HEK293 (cell line): ENCODE data around the gene RNMT.

ENCODE experiments used
- BCL11B ChIP-seq: fragments of 450-650 bp; formaldehyde crosslinking; IDR thresholded peaks from 2 replicates; pipeline ENCODE4 v1.5.1; 2016; ENCODE audit warnings: low read depth, missing biosample characterization, missing genetic modification characterization
- FEZF1 ChIP-seq: fragments of 450-650 bp; formaldehyde crosslinking; IDR thresholded peaks from 2 replicates; pipeline ENCODE4 v1.5.1; 2016; ENCODE audit warnings: missing biosample characterization, missing genetic modification characterization
- GLIS2 ChIP-seq: fragments of 450-650 bp; formaldehyde crosslinking; IDR thresholded peaks from 2 replicates; pipeline ENCODE4 v1.5.1; 2016; ENCODE audit warnings: missing biosample characterization, missing genetic modification characterization
- IKZF3 ChIP-seq: fragments of 450-650 bp; IDR thresholded peaks from 2 replicates; pipeline ENCODE4 v1.5.0; 2018; ENCODE audit warnings: missing biosample characterization, mild to moderate bottlenecking, missing genetic modification characterization, moderate library complexity
- INSM2 ChIP-seq: fragments of 450-650 bp; formaldehyde crosslinking; IDR thresholded peaks from 2 replicates; pipeline ENCODE4 v1.5.1; 2016; ENCODE audit warnings: missing biosample characterization, missing genetic modification characterization
- KLF17 ChIP-seq: fragments of 450-650 bp; formaldehyde crosslinking; IDR thresholded peaks from 2 replicates; pipeline ENCODE4 v1.5.1; 2016; ENCODE audit warnings: missing biosample characterization, missing genetic modification characterization
- ZBTB20 ChIP-seq: fragments of 450-650 bp; formaldehyde crosslinking; IDR thresholded peaks from 2 replicates; pipeline ENCODE4 v1.5.1; 2016; ENCODE audit warnings: missing biosample characterization, missing genetic modification characterization
- ZFP37 ChIP-seq: fragments of 450-650 bp; formaldehyde crosslinking; IDR thresholded peaks from 2 replicates; pipeline ENCODE4 v1.5.1; 2016; ENCODE audit warnings: missing biosample characterization, missing genetic modification characterization
- ZNF214 ChIP-seq: fragments of 450-650 bp; formaldehyde crosslinking; IDR thresholded peaks from 2 replicates; pipeline ENCODE4 v1.5.1; 2017; ENCODE audit warnings: missing biosample characterization, mild to moderate bottlenecking, missing genetic modification characterization, borderline replicate concordance
- ZNF266 ChIP-seq: fragments of 450-650 bp; formaldehyde crosslinking; IDR thresholded peaks from 2 replicates; pipeline ENCODE4 v1.5.1; 2016; ENCODE audit warnings: missing biosample characterization, missing genetic modification characterization, low read depth
- ZNF302 ChIP-seq: fragments of 450-650 bp; formaldehyde crosslinking; IDR thresholded peaks from 2 replicates; pipeline ENCODE4 v1.5.1; 2016; ENCODE audit warnings: missing biosample characterization, missing genetic modification characterization, low read depth
- ZNF311 ChIP-seq: fragments of 450-650 bp; formaldehyde crosslinking; IDR thresholded peaks from 2 replicates; pipeline ENCODE4 v1.5.1; 2017; ENCODE audit warnings: missing biosample characterization, missing genetic modification characterization, borderline replicate concordance
- ZNF354C ChIP-seq: fragments of 450-650 bp; formaldehyde crosslinking; IDR thresholded peaks from 2 replicates; pipeline ENCODE4 v1.5.1; 2016; ENCODE audit warnings: missing biosample characterization, missing genetic modification characterization, low read depth, borderline replicate concordance
- ZNF366 ChIP-seq: fragments of 450-650 bp; formaldehyde crosslinking; conservative IDR thresholded peaks from 2 replicates; pipeline ENCODE4 v1.5.1; 2016; ENCODE audit warnings: missing biosample characterization, missing genetic modification characterization
- ZNF37A ChIP-seq: fragments of 450-650 bp; IDR thresholded peaks from 2 replicates; pipeline ENCODE4 v1.5.1; 2018; ENCODE audit warnings: missing biosample characterization, missing genetic modification characterization
- ZNF623 ChIP-seq: fragments of 450-650 bp; formaldehyde crosslinking; IDR thresholded peaks from 2 replicates; pipeline ENCODE4 v1.5.1; 2016; ENCODE audit warnings: missing biosample characterization, missing genetic modification characterization
- ZNF664 ChIP-seq: fragments of 450-650 bp; formaldehyde crosslinking; IDR thresholded peaks from 2 replicates; pipeline ENCODE4 v1.5.1; 2016; ENCODE audit warnings: missing biosample characterization, missing genetic modification characterization
- ZNF701 ChIP-seq: fragments of 450-650 bp; formaldehyde crosslinking; IDR thresholded peaks from 2 replicates; pipeline ENCODE4 v1.5.1; 2016; ENCODE audit warnings: missing biosample characterization, missing genetic modification characterization
- ZNF707 ChIP-seq: fragments of 450-650 bp; formaldehyde crosslinking; IDR thresholded peaks from 2 replicates; pipeline ENCODE4 v1.5.1; 2016; ENCODE audit warnings: missing biosample characterization, missing genetic modification characterization
- ZNF768 ChIP-seq: fragments of 450-650 bp; formaldehyde crosslinking; IDR thresholded peaks from 2 replicates; pipeline ENCODE4 v1.5.1; 2018; ENCODE audit warnings: missing biosample characterization, mild to moderate bottlenecking, missing genetic modification characterization
- ZXDB ChIP-seq: fragments of 450-650 bp; formaldehyde crosslinking; IDR thresholded peaks from 2 replicates; pipeline ENCODE4 v1.5.1; 2016; ENCODE audit warnings: missing biosample characterization, missing genetic modification characterization
- TF ChIP-seq, protein P1 (sequence below): fragments of 450-650 bp; formaldehyde crosslinking; IDR thresholded peaks from 2 replicates; pipeline ENCODE4 v1.5.1; 2016; ENCODE audit warnings: missing biosample characterization, missing genetic modification characterization
- TF ChIP-seq, protein P2 (sequence below): fragments of 450-650 bp; formaldehyde crosslinking; IDR thresholded peaks from 2 replicates; pipeline ENCODE4 v1.5.1; 2016; ENCODE audit warnings: missing biosample characterization, missing genetic modification characterization
- TF ChIP-seq, protein P3 (sequence below): fragments of 450-650 bp; formaldehyde crosslinking; conservative IDR thresholded peaks from 2 replicates; pipeline ENCODE4 v1.5.1; 2016; ENCODE audit warnings: low read depth, missing biosample characterization, missing genetic modification characterization
- TF ChIP-seq, protein P4 (sequence below): fragments of 450-650 bp; formaldehyde crosslinking; IDR thresholded peaks from 2 replicates; pipeline ENCODE4 v1.5.1; 2016; ENCODE audit warnings: missing biosample characterization, missing genetic modification characterization
- TF ChIP-seq, protein P5 (sequence below): fragments of 450-650 bp; formaldehyde crosslinking; IDR thresholded peaks from 2 replicates; pipeline ENCODE4 v1.5.1; 2016; ENCODE audit warnings: missing biosample characterization, missing genetic modification characterization

RNMT gene

GRCh38 chr18:13800505-13801259, 74.2 kb downstream of the RNMT start (continued):
- TF ChIP-seq KLF17 (tag by site-specific recombination) (peak; percentile 36; the same call in 1 of the 2 replicates), ZNF354C (tag by site-specific recombination) (no peak), ZNF707 (tag by site-specific recombination) (no peak), ZNF366 (tag by site-specific recombination) (no peak), ZBTB20 (tag by site-specific recombination) (peak; percentile 57; the same call in 1 of the 2 replicates), INSM2 (tag by site-specific recombination) (no peak), ZNF37A (tag by site-specific recombination) (no peak), ZNF302 (tag by site-specific recombination) (no peak), ZFP37 (no peak), GLIS2 (tag by site-specific recombination) (peak; percentile 61; the same call in 1 of the 2 replicates), BCL11B (tag by site-specific recombination) (no peak), ZNF664 (tag by site-specific recombination) (no peak), ZNF768 (tag by site-specific recombination) (no peak), FEZF1 (tag by site-specific recombination) (no peak), ZNF266 (tag by site-specific recombination) (no peak), ZXDB (tag by site-specific recombination) (0 out of 2 replicates have a peak, but pooled peaks have one; percentile 18), ZNF623 (tag by site-specific recombination) (no peak), ZNF701 (no peak), IKZF3 (tag by site-specific recombination) (peak; percentile 38; the same call in 1 of the 2 replicates), ZNF214 (tag by site-specific recombination) (no peak), ZNF311 (tag by site-specific recombination) (no peak)
- TF ChIP-seq, protein P1, sequence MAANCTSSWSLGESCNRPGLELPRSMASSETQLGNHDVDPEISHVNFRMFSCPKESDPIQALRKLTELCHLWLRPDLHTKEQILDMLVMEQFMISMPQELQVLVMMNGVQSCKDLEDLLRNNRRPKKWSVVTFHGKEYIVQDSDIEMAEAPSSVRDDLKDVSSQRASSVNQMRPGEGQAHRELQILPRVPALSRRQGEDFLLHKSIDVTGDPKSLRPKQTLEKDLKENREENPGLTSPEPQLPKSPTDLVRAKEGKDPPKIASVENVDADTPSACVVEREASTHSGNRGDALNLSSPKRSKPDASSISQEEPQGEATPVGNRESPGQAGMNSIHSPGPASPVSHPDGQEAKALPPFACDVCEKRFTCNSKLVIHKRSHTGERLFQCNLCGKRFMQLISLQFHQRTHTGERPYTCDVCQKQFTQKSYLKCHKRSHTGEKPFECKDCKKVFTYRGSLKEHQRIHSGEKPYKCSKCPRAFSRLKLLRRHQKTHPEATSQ (tag by site-specific recombination), result no peak
- TF ChIP-seq, protein P2, sequence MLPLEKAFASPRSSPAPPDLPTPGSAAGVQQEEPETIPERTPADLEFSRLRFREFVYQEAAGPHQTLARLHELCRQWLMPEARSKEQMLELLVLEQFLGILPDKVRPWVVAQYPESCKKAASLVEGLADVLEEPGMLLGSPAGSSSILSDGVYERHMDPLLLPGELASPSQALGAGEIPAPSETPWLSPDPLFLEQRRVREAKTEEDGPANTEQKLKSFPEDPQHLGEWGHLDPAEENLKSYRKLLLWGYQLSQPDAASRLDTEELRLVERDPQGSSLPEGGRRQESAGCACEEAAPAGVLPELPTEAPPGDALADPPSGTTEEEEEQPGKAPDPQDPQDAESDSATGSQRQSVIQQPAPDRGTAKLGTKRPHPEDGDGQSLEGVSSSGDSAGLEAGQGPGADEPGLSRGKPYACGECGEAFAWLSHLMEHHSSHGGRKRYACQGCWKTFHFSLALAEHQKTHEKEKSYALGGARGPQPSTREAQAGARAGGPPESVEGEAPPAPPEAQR (tag by site-specific recombination), result no peak
- TF ChIP-seq, protein P3, sequence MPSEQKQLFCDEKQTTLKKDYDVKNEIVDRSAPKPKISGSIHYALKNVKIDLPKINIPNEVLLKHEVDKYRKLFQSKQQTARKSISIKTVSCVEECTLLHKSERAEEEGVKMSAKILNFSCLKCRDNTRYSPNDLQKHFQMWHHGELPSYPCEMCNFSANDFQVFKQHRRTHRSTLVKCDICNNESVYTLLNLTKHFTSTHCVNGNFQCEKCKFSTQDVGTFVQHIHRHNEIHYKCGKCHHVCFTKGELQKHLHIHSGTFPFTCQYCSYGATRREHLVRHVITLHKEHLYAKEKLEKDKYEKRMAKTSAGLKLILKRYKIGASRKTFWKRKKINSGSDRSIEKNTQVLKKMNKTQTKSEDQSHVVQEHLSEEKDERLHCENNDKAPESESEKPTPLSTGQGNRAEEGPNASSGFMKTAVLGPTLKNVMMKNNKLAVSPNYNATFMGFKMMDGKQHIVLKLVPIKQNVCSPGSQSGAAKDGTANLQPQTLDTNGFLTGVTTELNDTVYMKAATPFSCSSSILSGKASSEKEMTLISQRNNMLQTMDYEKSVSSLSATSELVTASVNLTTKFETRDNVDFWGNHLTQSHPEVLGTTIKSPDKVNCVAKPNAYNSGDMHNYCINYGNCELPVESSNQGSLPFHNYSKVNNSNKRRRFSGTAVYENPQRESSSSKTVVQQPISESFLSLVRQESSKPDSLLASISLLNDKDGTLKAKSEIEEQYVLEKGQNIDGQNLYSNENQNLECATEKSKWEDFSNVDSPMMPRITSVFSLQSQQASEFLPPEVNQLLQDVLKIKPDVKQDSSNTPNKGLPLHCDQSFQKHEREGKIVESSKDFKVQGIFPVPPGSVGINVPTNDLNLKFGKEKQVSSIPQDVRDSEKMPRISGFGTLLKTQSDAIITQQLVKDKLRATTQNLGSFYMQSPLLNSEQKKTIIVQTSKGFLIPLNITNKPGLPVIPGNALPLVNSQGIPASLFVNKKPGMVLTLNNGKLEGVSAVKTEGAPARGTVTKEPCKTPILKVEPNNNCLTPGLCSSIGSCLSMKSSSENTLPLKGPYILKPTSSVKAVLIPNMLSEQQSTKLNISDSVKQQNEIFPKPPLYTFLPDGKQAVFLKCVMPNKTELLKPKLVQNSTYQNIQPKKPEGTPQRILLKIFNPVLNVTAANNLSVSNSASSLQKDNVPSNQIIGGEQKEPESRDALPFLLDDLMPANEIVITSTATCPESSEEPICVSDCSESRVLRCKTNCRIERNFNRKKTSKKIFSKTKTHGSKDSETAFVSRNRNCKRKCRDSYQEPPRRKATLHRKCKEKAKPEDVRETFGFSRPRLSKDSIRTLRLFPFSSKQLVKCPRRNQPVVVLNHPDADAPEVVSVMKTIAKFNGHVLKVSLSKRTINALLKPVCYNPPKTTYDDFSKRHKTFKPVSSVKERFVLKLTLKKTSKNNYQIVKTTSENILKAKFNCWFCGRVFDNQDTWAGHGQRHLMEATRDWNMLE (tag by site-specific recombination), result no peak
- TF ChIP-seq, protein P4, sequence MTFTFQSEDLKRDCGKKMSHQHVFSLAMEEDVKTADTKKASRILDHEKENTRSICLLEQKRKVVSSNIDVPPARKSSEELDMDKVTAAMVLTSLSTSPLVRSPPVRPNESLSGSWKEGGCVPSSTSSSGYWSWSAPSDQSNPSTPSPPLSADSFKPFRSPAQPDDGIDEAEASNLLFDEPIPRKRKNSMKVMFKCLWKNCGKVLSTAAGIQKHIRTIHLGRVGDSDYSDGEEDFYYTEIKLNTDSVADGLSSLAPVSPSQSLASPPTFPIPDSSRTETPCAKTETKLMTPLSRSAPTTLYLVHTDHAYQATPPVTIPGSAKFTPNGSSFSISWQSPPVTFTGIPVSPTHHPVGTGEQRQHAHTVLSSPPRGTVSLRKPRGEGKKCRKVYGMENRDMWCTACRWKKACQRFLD (tag by site-specific recombination), result no peak
- TF ChIP-seq, protein P5, sequence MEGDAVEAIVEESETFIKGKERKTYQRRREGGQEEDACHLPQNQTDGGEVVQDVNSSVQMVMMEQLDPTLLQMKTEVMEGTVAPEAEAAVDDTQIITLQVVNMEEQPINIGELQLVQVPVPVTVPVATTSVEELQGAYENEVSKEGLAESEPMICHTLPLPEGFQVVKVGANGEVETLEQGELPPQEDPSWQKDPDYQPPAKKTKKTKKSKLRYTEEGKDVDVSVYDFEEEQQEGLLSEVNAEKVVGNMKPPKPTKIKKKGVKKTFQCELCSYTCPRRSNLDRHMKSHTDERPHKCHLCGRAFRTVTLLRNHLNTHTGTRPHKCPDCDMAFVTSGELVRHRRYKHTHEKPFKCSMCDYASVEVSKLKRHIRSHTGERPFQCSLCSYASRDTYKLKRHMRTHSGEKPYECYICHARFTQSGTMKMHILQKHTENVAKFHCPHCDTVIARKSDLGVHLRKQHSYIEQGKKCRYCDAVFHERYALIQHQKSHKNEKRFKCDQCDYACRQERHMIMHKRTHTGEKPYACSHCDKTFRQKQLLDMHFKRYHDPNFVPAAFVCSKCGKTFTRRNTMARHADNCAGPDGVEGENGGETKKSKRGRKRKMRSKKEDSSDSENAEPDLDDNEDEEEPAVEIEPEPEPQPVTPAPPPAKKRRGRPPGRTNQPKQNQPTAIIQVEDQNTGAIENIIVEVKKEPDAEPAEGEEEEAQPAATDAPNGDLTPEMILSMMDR, result peak; percentile 91
